Lung (tissue), 12 donors: Measurements from ENCODE around the gene PSMA2. TPM values are rescaled to one million over a fixed set of nuclear protein-coding genes. Genes with fewer than 3 reads are reported as not detected.
A peak's percentile ranks its signal among the peaks of the same experiment; 100 is the strongest.

Source experiments
- ATAC-seq: fragments of 200-7000 bp; cut with Tn5 transposase; one replicate; pipeline ENCODE4 v1.9.1; 2020; ENCODE audit warnings: moderate number of reproducible peaks; ENCODE audit not compliant: insufficient read depth, low FRiP score
- DNase-seq, 3 donors: peaks; one replicate each; pipeline ENCODE4 v3.0.0-alpha.2; 2013 to 2017
- H3K27ac ChIP-seq, 2 donors: one replicate each; pipeline ENCODE4 v1.5.1; 2013; ENCODE audit warnings: mild to moderate bottlenecking in 2 of 2, moderate library complexity in 2 of 2, control low read depth in 1 of 2, inconsistent platforms in 1 of 2, low read depth in 1 of 2, low read length in 1 of 2
- H3K27me3 ChIP-seq, 3 donors: one replicate each; pipeline ENCODE4 v1.5.1; 2013; ENCODE audit warnings: low read length in 2 of 3; ENCODE audit not compliant: control insufficient read depth in 3 of 3, insufficient read depth in 3 of 3
- H3K36me3 ChIP-seq, 4 donors: one replicate each; pipeline ENCODE4 v1.5.1; 2013; ENCODE audit warnings: low read length in 4 of 4, mild to moderate bottlenecking in 1 of 4, moderate library complexity in 1 of 4; ENCODE audit not compliant: control insufficient read depth in 4 of 4, insufficient read depth in 4 of 4
- H3K4me1 ChIP-seq, 5 donors: one replicate each; pipeline ENCODE4 v1.5.1; 2013; ENCODE audit warnings: low read length in 5 of 5, mild to moderate bottlenecking in 2 of 5, moderate library complexity in 1 of 5; ENCODE audit not compliant: control insufficient read depth in 5 of 5, insufficient read depth in 5 of 5
- H3K4me3 ChIP-seq: one replicate; pipeline ENCODE4 v1.5.1; 2013; ENCODE audit warnings: mild to moderate bottlenecking, control low read depth, moderate library complexity
- H3K9ac ChIP-seq, 2 donors: one replicate each; pipeline ENCODE4 v1.5.1; 2013; ENCODE audit warnings: low read length in 2 of 2, control low read depth in 1 of 2; ENCODE audit not compliant: insufficient read depth in 1 of 2
- H3K9me3 ChIP-seq, 4 donors: one replicate each; pipeline ENCODE4 v1.5.1; 2013; ENCODE audit warnings: low read length in 3 of 4, mild to moderate bottlenecking in 1 of 4, moderate library complexity in 1 of 4; ENCODE audit not compliant: control insufficient read depth in 4 of 4, insufficient read depth in 3 of 4
- WGBS, 2 donors: extraction: QIAGEN DNeasy Blood & Tissue Kit; methylation state at CpG; one replicate each; pipeline ENCODE4 v1.1.7; 2013; 5-methylcytosine and 5-hydroxymethylcytosine counted together
- polyA plus RNA-seq, 2 donors: library from polyadenylated mRNA; stranded (reverse); fragments of 200-250 nt; gene quantifications; one replicate each; pipeline ENCODE4 v1.2.1, GENCODE V29; 2013
- total RNA-seq, 2 donors: library from RNA; depleted of rRNA in 1 of 2; stranded (reverse); fragments of >200 nt in 1 of 2; gene quantifications; one replicate each; pipeline ENCODE4 v1.2.1, GENCODE V29; 2014 to 2021
- TF ChIP-seq, protein P1 (sequence below): IDR thresholded peaks from 2 replicates; pipeline ENCODE4 v1.5.1; 2012; ENCODE audit warnings: mild to moderate bottlenecking; ENCODE audit errors: control extremely low read depth, extremely low read depth
- donor health status: control.
- donor health status: control.
- donor health status: Bipolar disorder and iron deficiency.
- donor health status: healthy.
- donor health status: DM: yes; HTN: yes; CAD: no.

Gene PSMA2
- total and polyA plus RNA-seq, 4 donors = 41.0 to 125 (median 97.8) TPM

DNA sequence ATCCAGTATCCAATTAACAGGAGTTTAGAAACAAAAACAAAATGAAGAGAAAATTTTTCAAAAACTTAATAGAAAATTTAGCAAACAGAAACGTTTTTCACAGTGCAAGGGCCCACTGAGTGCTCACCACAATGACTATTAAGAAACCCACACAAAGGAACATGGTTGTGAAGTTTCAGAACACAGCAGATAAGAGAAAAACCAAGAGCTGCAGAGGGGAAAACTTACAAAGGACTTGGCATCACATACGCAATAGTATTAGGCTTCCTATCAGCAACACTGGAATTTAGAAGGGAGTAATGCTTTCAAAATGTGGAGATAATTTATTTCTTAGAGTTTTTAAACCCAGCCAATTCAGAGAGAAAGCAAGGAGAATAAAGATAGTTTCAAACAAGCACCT is 18.4 kb downstream of the PSMA2 start:
- ATAC-seq = no peak
- Histone ChIP-seq H3K27ac (no peak overlapping the region), H3K9ac (no peak overlapping the region), H3K27me3 (no peaks in the 10 kb centered on the region), H3K4me1 (peaks cover 0 to 18% (median 11%) of the 10 kb centered on the region in 5 donors), H3K9me3 (no peaks in the 10 kb centered on the region), H3K4me3 (no peak overlapping the region), H3K36me3 (peaks cover 6 to 14% (median 9%) of the 10 kb centered on the region in 4 donors)
- peak in 1 of 3 donors; percentile 21 for DNase-seq
- TF ChIP-seq, protein P1, sequence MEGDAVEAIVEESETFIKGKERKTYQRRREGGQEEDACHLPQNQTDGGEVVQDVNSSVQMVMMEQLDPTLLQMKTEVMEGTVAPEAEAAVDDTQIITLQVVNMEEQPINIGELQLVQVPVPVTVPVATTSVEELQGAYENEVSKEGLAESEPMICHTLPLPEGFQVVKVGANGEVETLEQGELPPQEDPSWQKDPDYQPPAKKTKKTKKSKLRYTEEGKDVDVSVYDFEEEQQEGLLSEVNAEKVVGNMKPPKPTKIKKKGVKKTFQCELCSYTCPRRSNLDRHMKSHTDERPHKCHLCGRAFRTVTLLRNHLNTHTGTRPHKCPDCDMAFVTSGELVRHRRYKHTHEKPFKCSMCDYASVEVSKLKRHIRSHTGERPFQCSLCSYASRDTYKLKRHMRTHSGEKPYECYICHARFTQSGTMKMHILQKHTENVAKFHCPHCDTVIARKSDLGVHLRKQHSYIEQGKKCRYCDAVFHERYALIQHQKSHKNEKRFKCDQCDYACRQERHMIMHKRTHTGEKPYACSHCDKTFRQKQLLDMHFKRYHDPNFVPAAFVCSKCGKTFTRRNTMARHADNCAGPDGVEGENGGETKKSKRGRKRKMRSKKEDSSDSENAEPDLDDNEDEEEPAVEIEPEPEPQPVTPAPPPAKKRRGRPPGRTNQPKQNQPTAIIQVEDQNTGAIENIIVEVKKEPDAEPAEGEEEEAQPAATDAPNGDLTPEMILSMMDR = no peak
- 29 to 52% methylated on average over 2 of the region's 2 CpGs for WGBS, 2 donors

DNA sequence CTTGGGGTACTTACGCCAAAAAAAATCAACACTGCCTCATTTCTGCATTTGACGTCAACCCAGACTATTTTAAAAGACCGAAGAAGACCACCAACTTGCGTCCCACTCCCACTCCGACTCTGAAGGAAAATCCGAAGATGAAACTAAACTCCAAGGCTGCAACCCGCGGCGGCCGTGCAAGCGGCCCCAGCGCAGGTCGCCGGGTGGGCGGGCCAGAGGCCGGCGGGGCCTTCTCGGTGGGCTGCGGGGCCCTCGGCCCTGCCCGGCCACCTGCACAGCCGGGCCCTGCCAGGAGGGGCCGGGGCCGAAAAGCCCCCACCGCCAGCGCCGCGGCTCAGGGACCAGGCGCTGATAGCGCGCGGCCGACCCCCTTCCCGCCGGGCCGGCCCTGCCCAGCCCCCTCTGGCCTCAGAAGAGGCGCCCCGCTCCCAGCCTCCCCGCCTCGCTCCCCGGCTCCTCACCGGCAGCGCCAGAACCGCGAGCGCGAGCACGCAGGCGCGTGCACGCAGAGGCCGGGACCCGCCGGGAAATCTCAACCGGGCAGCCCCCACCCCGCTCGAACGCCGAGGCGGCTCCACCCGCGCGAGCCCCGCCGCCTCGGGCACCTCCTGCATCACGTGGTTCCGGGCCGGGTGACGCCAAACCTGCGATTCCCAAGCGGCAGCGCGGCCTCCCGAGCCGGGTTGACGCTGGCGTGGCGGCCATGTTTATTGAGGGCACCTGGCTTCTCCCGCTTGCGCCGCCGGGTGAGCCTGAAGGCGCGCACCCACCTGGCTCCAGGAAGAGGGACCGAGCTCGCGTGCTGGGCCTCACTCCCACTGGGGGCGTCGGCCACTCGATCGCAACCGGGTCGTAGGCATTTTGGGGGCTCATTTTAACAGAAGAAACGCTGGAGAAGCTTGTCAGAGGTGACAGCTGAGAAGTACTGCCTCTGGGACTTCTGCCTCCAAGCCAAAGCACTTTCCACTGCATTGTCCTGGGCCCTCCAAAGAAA is 20.2 kb downstream of the PSMA2 start, which contains the start of gene C7orf25:
TSS of gene C7orf25 (minus strand) at position 617 of the 994 bp plus-strand sequence. CDS start 1,170 bp downstream, outside the sequence.
- ATAC-seq = peak; percentile 89
- Histone ChIP-seq H3K4me3 (peak within 1 kb of the TSS; percentile 80), H3K9me3 (no peaks in the 10 kb centered on the region), H3K27me3 (no peaks in the 10 kb centered on the region), H3K4me1 (peaks cover 0 to 18% (median 11%) of the 10 kb centered on the region in 5 donors), H3K9ac (peak within 1 kb of the TSS in 1 of 2 donors; percentile 86), H3K27ac (peak within 1 kb of the TSS; percentile 83 to 94), H3K36me3 (peaks cover 4 to 11% (median 8%) of the 10 kb centered on the region in 4 donors)
- TF ChIP-seq, protein P1 = no peak
- DNase-seq = peak; percentile 97 to 98 (median 97)
- 0 to 1% methylated on average over 72 to 95 of the region's 95 CpGs for WGBS, 2 donors

DNA sequence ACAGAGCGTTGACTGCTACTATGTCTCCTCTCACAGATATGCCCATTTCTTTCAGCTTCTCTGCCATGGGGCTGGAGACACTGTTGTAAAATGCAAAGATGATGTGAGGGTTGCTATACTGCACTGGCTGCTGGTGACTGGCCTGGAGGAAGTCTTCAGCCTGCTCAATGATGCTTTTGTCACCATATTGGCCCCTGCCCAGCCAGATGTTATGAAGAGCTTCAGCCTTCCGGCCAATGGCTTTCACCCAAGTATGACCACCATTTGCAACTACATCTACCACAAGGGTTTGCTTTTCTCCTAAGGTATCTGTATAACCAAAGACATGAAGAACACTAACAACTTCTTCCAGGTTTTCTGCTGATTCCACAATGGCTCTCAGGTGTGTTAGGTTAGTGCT is 21.7 kb downstream of the PSMA2 start:
- ATAC-seq = no peak
- no peak overlapping the region for H3K4me3 ChIP-seq
- no peak overlapping the region for H3K9ac ChIP-seq
- H3K27me3 ChIP-seq = no peaks in the 10 kb centered on the region
- WGBS, 2 donors = 91 to 96% methylated on average over 2 of the region's 2 CpGs
- H3K27ac ChIP-seq = no peak overlapping the region
- H3K9me3 ChIP-seq = no peaks in the 10 kb centered on the region
- no peak for DNase-seq
- TF ChIP-seq, protein P1 = no peak
- peaks cover 0 to 18% (median 11%) of the 10 kb centered on the region in 5 donors for H3K4me1 ChIP-seq
- peaks cover 0 to 5% (median 0%) of the 10 kb centered on the region in 4 donors for H3K36me3 ChIP-seq
